ENCODE data around the gene ZSWIM9.
"Not testable (repeated sequence)": the region's sequence is repeated elsewhere in the genome, so short reads cannot be mapped to it uniquely, and the experiment has no call there.

Gene ZSWIM9

DNA sequence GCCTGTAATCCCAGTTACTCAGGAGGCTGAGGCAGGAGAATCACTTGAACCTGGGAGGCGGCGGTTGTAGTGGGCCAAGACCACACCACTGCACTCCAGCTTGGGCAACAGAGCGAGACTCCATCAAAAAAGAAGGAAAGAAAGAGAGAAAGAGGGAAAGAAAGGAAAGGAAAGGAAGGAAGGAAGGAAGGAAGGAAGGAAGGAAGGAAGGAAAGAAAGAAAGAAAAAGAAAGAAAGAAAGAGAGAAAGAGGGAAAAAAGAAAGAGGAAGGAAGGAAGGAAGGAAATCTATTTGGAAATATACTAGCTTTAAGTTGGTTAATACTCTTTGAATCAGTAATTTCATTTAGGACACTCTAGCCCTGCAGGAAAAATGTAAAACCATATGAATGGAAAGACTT, 50.3 kb downstream of the ZSWIM9 start:
- DNase-seq: not testable (repeated sequence)

DNA sequence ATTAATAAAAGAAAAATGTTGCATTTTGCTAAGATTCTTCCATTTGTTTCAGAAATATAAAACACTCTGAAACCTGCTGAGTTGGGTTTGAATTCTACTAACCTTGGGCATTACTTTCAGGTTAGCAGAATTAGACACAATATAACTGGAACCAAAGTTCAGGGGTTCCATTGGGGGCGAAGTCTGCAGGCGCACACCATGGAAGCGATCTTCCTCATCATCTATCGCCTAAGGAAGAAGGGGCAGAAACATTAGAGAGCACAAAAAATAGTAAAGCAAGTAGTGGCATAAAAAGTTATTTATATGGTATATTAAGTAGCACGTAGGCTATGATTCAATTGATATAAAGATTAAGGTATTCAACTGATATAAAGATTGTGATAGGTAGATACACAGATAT, 51.1 kb downstream of the ZSWIM9 start:
- DNase-seq: no peak

DNA sequence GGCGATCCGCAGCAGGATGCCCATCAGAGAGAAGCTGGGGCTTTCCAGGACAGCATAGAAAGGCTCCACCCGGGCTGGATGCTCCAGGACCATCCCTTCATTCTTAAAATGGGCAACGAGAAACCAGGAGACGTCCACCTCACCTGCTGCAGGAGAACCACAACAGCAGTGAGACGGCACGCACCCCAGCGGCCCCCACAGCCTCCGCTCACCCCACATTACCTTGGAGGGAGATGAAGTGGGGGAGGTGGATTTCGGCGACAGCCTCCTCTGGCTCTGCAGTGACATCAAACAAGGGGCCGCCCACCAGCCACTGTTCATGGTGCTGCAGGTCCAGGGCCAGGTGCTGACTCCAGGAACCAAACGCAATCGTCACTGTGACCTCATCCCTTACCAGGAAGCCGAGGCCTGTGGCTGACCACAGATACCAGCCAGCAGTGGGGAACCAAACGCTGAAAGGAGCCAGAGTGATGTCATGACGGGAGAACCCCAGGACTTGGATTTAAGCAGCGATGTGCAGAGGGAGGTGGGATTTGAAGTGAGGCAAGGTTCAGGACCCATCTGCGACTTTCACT, 60.2 kb downstream of the ZSWIM9 start:
- no peak for DNase-seq

DNA sequence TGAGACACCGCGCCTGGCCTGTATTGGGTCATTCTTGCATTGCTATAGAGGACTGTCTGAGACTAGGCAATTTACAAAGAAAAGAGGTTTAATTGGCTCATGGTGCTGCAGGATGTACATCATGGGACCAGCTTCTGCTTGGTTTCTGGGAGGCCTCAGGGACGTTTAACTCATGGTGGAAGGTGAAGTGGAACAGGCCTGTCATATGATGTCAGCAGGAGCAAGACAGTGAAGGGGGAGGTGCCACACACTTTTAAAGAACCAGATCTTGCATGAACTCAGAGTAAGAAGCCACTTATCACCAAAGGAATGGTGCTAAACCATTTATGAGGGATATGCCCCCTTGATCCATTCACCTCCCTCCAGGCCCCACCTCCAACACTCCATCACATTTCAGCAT, 66.6 kb downstream of the ZSWIM9 start:
- DNase-seq: no peak

DNA sequence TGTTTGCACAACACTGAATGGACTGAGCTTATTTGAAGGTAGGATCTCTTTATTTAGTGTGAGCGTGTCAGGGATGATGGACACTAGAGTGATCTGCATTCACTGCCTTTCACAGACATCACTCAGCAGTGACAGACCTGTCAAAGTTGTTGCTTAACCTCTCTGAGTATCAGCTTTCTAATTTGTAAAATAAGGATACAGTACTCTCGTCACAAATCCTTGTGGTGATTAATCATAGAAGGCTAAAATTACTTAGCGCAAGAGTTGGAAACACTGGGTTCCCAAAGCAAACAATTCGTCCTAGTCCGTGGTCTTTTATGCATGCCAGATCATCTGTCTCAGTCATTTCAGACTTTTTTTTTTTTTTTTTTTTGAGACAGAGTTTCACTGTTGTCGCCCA, 68.6 kb downstream of the ZSWIM9 start:
- no peak for DNase-seq

DNA sequence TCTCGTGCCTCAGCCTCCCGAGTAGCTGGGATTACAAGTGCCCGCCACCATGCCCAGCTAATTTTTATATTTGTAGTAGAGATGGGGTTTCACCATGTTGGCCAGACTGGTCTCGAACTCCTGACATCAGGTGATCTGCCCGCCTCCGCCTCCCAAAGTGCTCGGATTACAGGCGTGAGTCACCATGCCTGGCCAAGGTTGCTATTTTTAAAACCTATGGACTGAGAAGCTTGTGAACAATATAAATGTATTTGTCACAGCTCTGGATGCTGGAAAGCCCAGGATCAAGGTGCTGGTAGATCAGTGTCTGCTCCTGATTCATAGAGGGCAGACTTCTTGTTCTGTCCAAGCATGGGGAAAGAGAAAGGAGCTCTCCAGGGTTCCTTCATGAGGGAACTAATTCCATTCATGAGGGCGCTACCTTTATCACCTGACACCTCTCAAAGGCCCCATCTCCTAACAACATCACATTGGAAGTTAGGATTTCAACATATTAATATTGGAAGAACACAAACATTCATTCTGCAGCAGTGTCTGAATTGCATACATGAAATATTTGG, 69.2 kb downstream of the ZSWIM9 start:
- no peak for DNase-seq

DNA sequence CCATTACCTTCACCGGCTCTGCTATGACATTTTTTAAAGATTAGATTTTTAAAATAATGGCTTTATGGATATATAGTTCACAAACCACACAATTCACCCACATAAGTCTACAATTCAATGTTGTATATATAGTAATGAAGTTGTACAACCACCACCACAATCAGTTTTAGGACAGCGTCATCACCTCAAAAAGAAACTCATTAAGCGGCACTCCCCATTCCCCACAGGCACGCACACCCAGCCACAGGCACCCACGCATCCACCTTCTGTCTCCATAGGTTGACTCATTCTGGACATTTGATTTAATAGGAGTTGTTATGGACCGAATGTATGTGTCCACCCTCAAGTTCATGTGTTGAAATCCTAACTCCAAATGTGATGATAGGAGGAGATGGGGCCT, 71.3 kb downstream of the ZSWIM9 start:
- not testable (repeated sequence) for DNase-seq

DNA sequence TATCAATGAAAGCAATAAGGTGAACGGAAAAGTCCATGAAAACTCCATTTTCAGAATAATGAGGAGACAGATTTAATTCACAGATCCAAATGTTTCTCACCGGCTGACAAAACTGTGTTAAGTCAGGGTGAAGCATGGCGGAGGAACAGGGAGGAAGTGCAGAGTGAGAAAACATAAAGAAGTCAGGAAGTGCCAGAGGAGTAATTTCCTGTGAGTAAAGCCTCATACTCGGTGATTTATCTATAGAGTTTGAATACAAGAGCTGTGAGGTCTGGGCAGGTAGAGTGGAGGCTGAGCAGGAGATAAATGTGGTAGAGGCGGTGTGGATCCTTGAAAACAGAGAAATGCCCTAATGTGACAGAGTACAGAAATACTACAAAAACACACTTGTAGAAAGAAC, 73.8 kb downstream of the ZSWIM9 start:
- DNase-seq: peak; percentile 43

DNA sequence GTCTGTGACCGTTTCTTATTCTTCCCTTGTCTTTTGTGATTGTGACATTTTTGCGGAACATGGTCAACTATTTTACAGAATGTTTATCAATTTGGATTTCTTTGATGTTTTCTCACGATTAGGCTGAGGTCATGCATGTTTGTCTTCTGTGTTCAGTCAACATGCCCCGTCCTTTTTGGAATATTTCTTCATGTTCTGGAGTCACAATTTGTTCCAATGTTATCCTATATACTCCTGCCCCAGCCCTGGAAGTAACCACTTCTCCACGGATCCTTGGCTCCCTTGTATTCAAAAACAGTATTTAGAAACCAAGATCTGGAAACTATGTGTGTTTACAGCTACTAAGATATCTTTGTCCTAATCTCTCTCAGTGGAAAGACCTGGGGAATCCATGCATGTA, 75.6 kb downstream of the ZSWIM9 start:
- DNase-seq: no peak

DNA sequence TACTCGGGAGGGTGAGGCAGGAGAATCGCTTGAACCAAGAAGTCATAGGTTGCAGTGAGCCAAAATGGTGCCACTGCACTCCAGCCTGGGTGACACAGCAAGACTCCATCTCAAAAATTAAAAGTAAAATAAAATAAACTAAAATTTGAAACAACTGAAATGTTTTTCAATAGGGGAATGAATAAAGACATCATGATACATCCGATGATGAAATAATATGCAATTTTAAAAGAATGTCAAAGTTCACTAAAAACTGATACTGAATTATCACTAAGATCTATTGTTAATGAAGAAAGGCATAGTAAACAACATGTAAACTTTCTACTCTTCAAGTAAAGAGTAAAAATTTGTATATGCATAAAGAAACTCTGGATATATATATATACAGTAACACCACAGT, 76.7 kb downstream of the ZSWIM9 start:
- no peak for DNase-seq
